Neural progenitor cell (in vitro differentiated cells): Measurements from ENCODE around the gene BUB1B.
A peak's percentile ranks its signal among the peaks of the same experiment; 100 is the strongest.

Experiments
- EZH2phosphoT487 ChIP-seq: fragments of 200-600 bp; sonication (generic); IDR thresholded peaks from 2 replicates; pipeline ENCODE4 v1.6.1; 2017; ENCODE audit warnings: antibody characterized with exemption
- TF ChIP-seq, protein P1 (sequence below): fragments of 200-600 bp; sonication (generic); IDR thresholded peaks from 2 replicates; pipeline ENCODE4 v1.5.1; 2017; ENCODE audit warnings: antibody characterized with exemption, mild to moderate bottlenecking

- TF ChIP-seq, protein P1, sequence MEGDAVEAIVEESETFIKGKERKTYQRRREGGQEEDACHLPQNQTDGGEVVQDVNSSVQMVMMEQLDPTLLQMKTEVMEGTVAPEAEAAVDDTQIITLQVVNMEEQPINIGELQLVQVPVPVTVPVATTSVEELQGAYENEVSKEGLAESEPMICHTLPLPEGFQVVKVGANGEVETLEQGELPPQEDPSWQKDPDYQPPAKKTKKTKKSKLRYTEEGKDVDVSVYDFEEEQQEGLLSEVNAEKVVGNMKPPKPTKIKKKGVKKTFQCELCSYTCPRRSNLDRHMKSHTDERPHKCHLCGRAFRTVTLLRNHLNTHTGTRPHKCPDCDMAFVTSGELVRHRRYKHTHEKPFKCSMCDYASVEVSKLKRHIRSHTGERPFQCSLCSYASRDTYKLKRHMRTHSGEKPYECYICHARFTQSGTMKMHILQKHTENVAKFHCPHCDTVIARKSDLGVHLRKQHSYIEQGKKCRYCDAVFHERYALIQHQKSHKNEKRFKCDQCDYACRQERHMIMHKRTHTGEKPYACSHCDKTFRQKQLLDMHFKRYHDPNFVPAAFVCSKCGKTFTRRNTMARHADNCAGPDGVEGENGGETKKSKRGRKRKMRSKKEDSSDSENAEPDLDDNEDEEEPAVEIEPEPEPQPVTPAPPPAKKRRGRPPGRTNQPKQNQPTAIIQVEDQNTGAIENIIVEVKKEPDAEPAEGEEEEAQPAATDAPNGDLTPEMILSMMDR, result peak; percentile 89
- no peak for TF ChIP-seq EZH2phosphoT487
Measured at GRCh38 chr15:40217166-40217824, 56.4 kb downstream of the BUB1B start.
